ENCODE results near the gene HMGB1.

HMGB1 gene

GRCh38 chr13:30410705-30411125 lies 55.0 kb downstream of the HMGB1 start:
- Histone ChIP-seq H3K27ac (ENCODE audit: low read depth, low read length) (no peak overlapping the region), H3K4me1 (ENCODE audit: insufficient read depth, low read length) (peaks cover 6% of the 10 kb centered on the region), H3K9me3 (ENCODE audit: insufficient read depth, low read depth, low read length) (no peaks in the 10 kb centered on the region), H3K27me3 (ENCODE audit: insufficient read depth, low read length) (peaks cover 20% of the 10 kb centered on the region), H3K4me3 (ENCODE audit: low read length) (no peak overlapping the region), H3K36me3 (ENCODE audit: insufficient read depth, low read length) (no peaks in the 10 kb centered on the region), H3K9ac (ENCODE audit: low read depth, low read length) (no peak overlapping the region)
- 98% methylated on average over 2 of the region's 2 CpGs for WGBS

- Histone ChIP-seq H3K4me3 (ENCODE audit: low read length) (no peak overlapping the region), H3K9me3 (ENCODE audit: insufficient read depth, low read depth, low read length) (no peaks in the 10 kb centered on the region), H3K27me3 (ENCODE audit: insufficient read depth, low read length) (peaks cover 20% of the 10 kb centered on the region), H3K4me1 (ENCODE audit: insufficient read depth, low read length) (peaks cover 6% of the 10 kb centered on the region), H3K36me3 (ENCODE audit: insufficient read depth, low read length) (no peaks in the 10 kb centered on the region), H3K9ac (ENCODE audit: low read depth, low read length) (no peak overlapping the region), H3K27ac (ENCODE audit: low read depth, low read length) (no peak overlapping the region)
- 90% methylated on average over 13 of the region's 13 CpGs for WGBS
Measured at GRCh38 chr13:30409886-30410704, 55.6 kb downstream of the HMGB1 start.

GRCh38 chr13:30408319-30409101 lies 57.2 kb downstream of the HMGB1 start:
- Histone ChIP-seq H3K4me1 (ENCODE audit: insufficient read depth, low read length) (peaks cover 6% of the 10 kb centered on the region), H3K9ac (ENCODE audit: low read depth, low read length) (peak overlapping the region; percentile 70), H3K27ac (ENCODE audit: low read depth, low read length) (peak overlapping the region; percentile 45), H3K27me3 (ENCODE audit: insufficient read depth, low read length) (peaks cover 20% of the 10 kb centered on the region), H3K9me3 (ENCODE audit: insufficient read depth, low read depth, low read length) (no peaks in the 10 kb centered on the region), H3K4me3 (ENCODE audit: low read length) (peak overlapping the region; percentile 43), H3K36me3 (ENCODE audit: insufficient read depth, low read length) (no peaks in the 10 kb centered on the region)
- 16% methylated on average over 51 of the region's 51 CpGs for WGBS

GRCh38 chr13:30406779-30407416 lies 58.8 kb downstream of the HMGB1 start:
- peaks cover 20% of the 10 kb centered on the region for H3K27me3 ChIP-seq (ENCODE audit: insufficient read depth, low read length)
- peaks cover 6% of the 10 kb centered on the region for H3K4me1 ChIP-seq (ENCODE audit: insufficient read depth, low read length)
- H3K27ac ChIP-seq (ENCODE audit: low read depth, low read length): no peak overlapping the region

More at GRCh38 chr13:30406779-30407416, 58.8 kb downstream of the HMGB1 start:
- Histone ChIP-seq H3K9ac (ENCODE audit: low read depth, low read length) (no peak overlapping the region), H3K4me3 (ENCODE audit: low read length) (no peak overlapping the region), H3K9me3 (ENCODE audit: insufficient read depth, low read depth, low read length) (no peaks in the 10 kb centered on the region), H3K36me3 (ENCODE audit: insufficient read depth, low read length) (no peaks in the 10 kb centered on the region)
- WGBS: 95% methylated on average over 8 of the region's 8 CpGs

All from HUES64 (cell line).